HG03095 (cell line): ENCODE measurements around the gene ZMAT2.
"Not testable (repeated sequence)": the region's sequence is repeated elsewhere in the genome, so short reads cannot be mapped to it uniquely, and the experiment has no call there.

Experiments
- ATAC-seq: cut with Tn5 transposase; IDR thresholded peaks from one replicate; pipeline ENCODE4 v1.9.1; 2021; ENCODE audit warnings: moderate library complexity; ENCODE audit not compliant: unreplicated experiment

The ZMAT2 gene

GRCh38 chr5:140700177-140701144 lies at the start of gene ZMAT2:
ZMAT2 (plus strand) TSS chr5:140700447; CDS start chr5:140700461, 14 bp downstream.
- ATAC-seq: peak; percentile 94

GRCh38 chr5:140658870-140659269 lies 41.4 kb upstream of the ZMAT2 start:
- ATAC-seq: no peak

- not testable (repeated sequence) for ATAC-seq
These were observed 39.9 kb upstream of the ZMAT2 start for GRCh38 chr5:140660371-140660770.

- no peak for ATAC-seq
These were observed 36.3 kb upstream of the ZMAT2 start for GRCh38 chr5:140664030-140664358.

GRCh38 chr5:140664359-140665119 lies 35.7 kb upstream of the ZMAT2 start, which contains the start of gene WDR55:
WDR55 (plus strand) TSS chr5:140664904; CDS start chr5:140664913, 9 bp downstream.
- ATAC-seq: peak; percentile 96

- ATAC-seq: not testable (repeated sequence)
These were observed 29.2 kb upstream of the ZMAT2 start for GRCh38 chr5:140671035-140671434.

GRCh38 chr5:140671472-140672125 lies 28.6 kb upstream of the ZMAT2 start:
- no peak for ATAC-seq

- no peak for ATAC-seq
These were observed 27.6 kb upstream of the ZMAT2 start for GRCh38 chr5:140672455-140673186.

- no peak for ATAC-seq
These were observed 26.9 kb upstream of the ZMAT2 start, which contains the start of gene DND1 for GRCh38 chr5:140673187-140673976. DND1 (minus strand) TSS chr5:140673576; CDS start chr5:140673542, 34 bp downstream.

GRCh38 chr5:140674211-140674610 lies 26.0 kb upstream of the ZMAT2 start:
- ATAC-seq: no peak

GRCh38 chr5:140674629-140675028 lies 25.6 kb upstream of the ZMAT2 start:
- no peak for ATAC-seq

GRCh38 chr5:140677947-140678346 lies 22.3 kb upstream of the ZMAT2 start:
- ATAC-seq: peak; percentile 53

GRCh38 chr5:140678993-140679392 lies 21.3 kb upstream of the ZMAT2 start:
- ATAC-seq: no peak

GRCh38 chr5:140690376-140690932 lies 9.8 kb upstream of the ZMAT2 start:
- no peak for ATAC-seq

GRCh38 chr5:140690941-140691924 lies 9.0 kb upstream of the ZMAT2 start, which contains the start of the genes HARS1 and HARS2:
HARS1 (minus strand) TSS chr5:140691370; CDS start chr5:140691304, 66 bp downstream.
HARS2 (plus strand) TSS chr5:140691455; CDS start chr5:140691649, 194 bp downstream.
- peak; percentile 96 for ATAC-seq

GRCh38 chr5:140694276-140694675 lies 6.0 kb upstream of the ZMAT2 start:
- ATAC-seq: no peak

- no peak for ATAC-seq
These were observed 3.3 kb upstream of the ZMAT2 start for GRCh38 chr5:140696891-140697492.
